ENCODE measurements around the gene DNA2. TPM values are rescaled to one million over a fixed set of nuclear protein-coding genes. Genes with fewer than 3 reads are reported as not detected.

DNA2 gene
- polyA plus RNA-seq, 1 donor (not counting 4 experiments of a cell fraction or from before 2014, with no cell fraction given) = 7.6 TPM

DNA sequence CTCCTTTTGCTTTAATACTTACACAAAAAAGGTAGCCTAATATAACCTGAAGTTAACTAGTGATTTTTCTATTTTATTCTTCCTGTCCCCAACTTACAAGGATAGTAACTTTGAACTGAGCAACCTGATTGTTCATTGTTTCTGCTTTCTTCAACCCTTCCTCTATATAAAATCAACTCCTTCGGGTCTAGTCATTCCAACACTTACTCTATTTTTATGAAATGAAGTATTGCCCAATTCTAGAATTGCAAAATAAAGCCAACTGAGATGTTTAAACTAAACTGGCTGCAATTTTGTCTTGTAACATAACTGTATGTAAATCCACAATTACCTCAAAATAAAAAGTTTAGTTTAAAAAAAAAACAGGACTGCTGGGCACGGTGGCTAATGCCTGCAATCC, 20.3 kb upstream of the DNA2 start:
- H3K4me1 ChIP-seq (ENCODE audit: control insufficient read depth, extremely low read depth, insufficient read depth, low read length) = no peaks in the 10 kb centered on the region
- no peak overlapping the region for H2AFZ ChIP-seq (ENCODE audit: control insufficient read depth, low read length)
- H3K27ac ChIP-seq (ENCODE audit: control insufficient read depth, insufficient read depth, low read length) = no peak overlapping the region
- H3K9me1 ChIP-seq (ENCODE audit: control insufficient read depth, extremely low read depth, insufficient read depth, low read length) = no peaks in the 10 kb centered on the region
- H3K4me2 ChIP-seq (ENCODE audit: control insufficient read depth, extremely low read depth, insufficient read depth, low read depth, low read length) = no peak overlapping the region
- no peaks in the 10 kb centered on the region for H3K79me2 ChIP-seq (ENCODE audit: control insufficient read depth, insufficient read depth, low read length)
- TF ChIP-seq EZH2 (IDR thresholded peaks at IDR 0.05; ENCODE audit: low read length) = no peak
- TF ChIP-seq, protein P1, sequence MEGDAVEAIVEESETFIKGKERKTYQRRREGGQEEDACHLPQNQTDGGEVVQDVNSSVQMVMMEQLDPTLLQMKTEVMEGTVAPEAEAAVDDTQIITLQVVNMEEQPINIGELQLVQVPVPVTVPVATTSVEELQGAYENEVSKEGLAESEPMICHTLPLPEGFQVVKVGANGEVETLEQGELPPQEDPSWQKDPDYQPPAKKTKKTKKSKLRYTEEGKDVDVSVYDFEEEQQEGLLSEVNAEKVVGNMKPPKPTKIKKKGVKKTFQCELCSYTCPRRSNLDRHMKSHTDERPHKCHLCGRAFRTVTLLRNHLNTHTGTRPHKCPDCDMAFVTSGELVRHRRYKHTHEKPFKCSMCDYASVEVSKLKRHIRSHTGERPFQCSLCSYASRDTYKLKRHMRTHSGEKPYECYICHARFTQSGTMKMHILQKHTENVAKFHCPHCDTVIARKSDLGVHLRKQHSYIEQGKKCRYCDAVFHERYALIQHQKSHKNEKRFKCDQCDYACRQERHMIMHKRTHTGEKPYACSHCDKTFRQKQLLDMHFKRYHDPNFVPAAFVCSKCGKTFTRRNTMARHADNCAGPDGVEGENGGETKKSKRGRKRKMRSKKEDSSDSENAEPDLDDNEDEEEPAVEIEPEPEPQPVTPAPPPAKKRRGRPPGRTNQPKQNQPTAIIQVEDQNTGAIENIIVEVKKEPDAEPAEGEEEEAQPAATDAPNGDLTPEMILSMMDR (optimal IDR thresholded peaks at IDR 0.05 in 1 of 3, IDR thresholded peaks at IDR 0.05 in 1 of 3, conservative IDR thresholded peaks at IDR 0.05 in 1 of 3; ENCODE audit: extremely low read depth in 1 of 3, insufficient read depth in 2 of 3, low read length in 3 of 3) = no peak
- no peaks in the 10 kb centered on the region for H3K27me3 ChIP-seq (ENCODE audit: control insufficient read depth, extremely low read depth, insufficient read depth, low read length)
- no peak for DNase-seq (ENCODE audit: low read depth, low spot score)
- dilution Hi-C loops (cut with MboI; ENCODE audit: extremely low pct_ligation_motif_present, low sequenced_read_pairs) = no loop called here
- FAIRE-seq = no peak
- peaks cover 6 to 9% of the 10 kb centered on the region in 2 experiments for H3K36me3 ChIP-seq (ENCODE audit: control insufficient read depth in 2 of 2, extremely low read depth in 1 of 2, insufficient read depth in 2 of 2, low read length in 2 of 2)
- H3K9me3 ChIP-seq (ENCODE audit: control insufficient read depth, low read depth, low read length) = no peaks in the 10 kb centered on the region
- H4K20me1 ChIP-seq (ENCODE audit: control insufficient read depth, extremely low read depth, insufficient read depth, low read length) = no peaks in the 10 kb centered on the region
- no peak overlapping the region for H3K9ac ChIP-seq (ENCODE audit: control insufficient read depth, extremely low read depth, insufficient read depth, low read length)
- no peak overlapping the region for H3K4me3 ChIP-seq (ENCODE audit: control insufficient read depth in 2 of 3, extremely low read depth in 1 of 3, insufficient read depth in 2 of 3, low read depth in 1 of 3, low read length in 3 of 3)

DNA sequence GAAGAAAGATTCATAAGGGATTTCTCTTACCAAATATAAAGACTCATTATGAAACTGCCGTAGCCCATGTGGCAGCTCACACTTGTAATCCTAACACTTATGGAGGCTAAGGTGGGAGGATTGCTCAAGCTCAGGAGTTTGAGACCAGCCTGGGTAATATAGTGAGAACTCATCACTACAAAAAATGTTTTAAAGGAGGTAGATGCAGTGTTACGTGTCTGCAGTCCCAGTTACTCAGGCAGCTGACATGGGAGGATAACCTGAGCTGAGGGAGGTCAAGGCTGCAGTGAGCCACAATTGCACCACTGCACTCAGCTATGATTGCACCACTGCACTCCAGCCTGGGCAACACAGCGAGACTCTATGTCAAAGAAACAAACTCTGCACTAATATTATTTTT, 18.1 kb upstream of the DNA2 start:
- TF ChIP-seq EZH2 (IDR thresholded peaks at IDR 0.05; ENCODE audit: low read length) = no peak
- TF ChIP-seq, protein P1 (optimal IDR thresholded peaks at IDR 0.05 in 1 of 3, IDR thresholded peaks at IDR 0.05 in 1 of 3, conservative IDR thresholded peaks at IDR 0.05 in 1 of 3; ENCODE audit: extremely low read depth in 1 of 3, insufficient read depth in 2 of 3, low read length in 3 of 3) = no peak
- H2AFZ ChIP-seq (ENCODE audit: control insufficient read depth, low read length) = no peak overlapping the region
- H3K9me1 ChIP-seq (ENCODE audit: control insufficient read depth, extremely low read depth, insufficient read depth, low read length) = no peaks in the 10 kb centered on the region
- H3K4me1 ChIP-seq (ENCODE audit: control insufficient read depth, extremely low read depth, insufficient read depth, low read length) = no peaks in the 10 kb centered on the region
- no peaks in the 10 kb centered on the region for H3K79me2 ChIP-seq (ENCODE audit: control insufficient read depth, insufficient read depth, low read length)
- FAIRE-seq (no peak), DNase-seq (ENCODE audit: low read depth, low spot score) (no peak)
- no peak overlapping the region for H3K4me3 ChIP-seq (ENCODE audit: control insufficient read depth in 2 of 3, extremely low read depth in 1 of 3, insufficient read depth in 2 of 3, low read depth in 1 of 3, low read length in 3 of 3)
- no peak overlapping the region for H3K4me2 ChIP-seq (ENCODE audit: control insufficient read depth, extremely low read depth, insufficient read depth, low read depth, low read length)
- peaks cover 7 to 8% of the 10 kb centered on the region in 2 experiments for H3K36me3 ChIP-seq (ENCODE audit: control insufficient read depth in 2 of 2, extremely low read depth in 1 of 2, insufficient read depth in 2 of 2, low read length in 2 of 2)
- H4K20me1 ChIP-seq (ENCODE audit: control insufficient read depth, extremely low read depth, insufficient read depth, low read length) = no peaks in the 10 kb centered on the region
- no peaks in the 10 kb centered on the region for H3K9me3 ChIP-seq (ENCODE audit: control insufficient read depth, low read depth, low read length)
- no peak overlapping the region for H3K9ac ChIP-seq (ENCODE audit: control insufficient read depth, extremely low read depth, insufficient read depth, low read length)
- H3K27ac ChIP-seq (ENCODE audit: control insufficient read depth, insufficient read depth, low read length) = no peak overlapping the region
- no peaks in the 10 kb centered on the region for H3K27me3 ChIP-seq (ENCODE audit: control insufficient read depth, extremely low read depth, insufficient read depth, low read length)
- dilution Hi-C loops (cut with MboI; ENCODE audit: extremely low pct_ligation_motif_present, low sequenced_read_pairs) = no loop called here
